ENCODE data around the gene CST9L.

DNA sequence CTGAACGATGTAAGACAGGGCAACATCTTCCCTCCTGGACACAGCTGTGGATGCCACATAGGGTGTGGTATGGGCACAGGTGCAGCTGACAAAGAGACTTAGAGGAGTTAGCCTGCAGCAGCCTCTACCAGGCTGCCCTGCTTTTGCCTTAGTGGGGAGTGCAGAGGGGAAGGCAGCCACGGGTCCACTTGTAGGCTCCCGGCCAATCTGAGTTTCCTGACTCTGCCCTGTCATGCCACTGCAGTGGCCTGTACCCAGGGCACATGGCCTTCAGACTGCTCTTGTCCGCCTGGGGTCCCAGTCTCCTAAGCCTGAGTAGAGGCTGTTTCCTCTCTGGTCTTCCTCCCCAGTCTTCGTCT lies 17.1 kb upstream of the CST9L start:
- TF ChIP-seq, protein P1, sequence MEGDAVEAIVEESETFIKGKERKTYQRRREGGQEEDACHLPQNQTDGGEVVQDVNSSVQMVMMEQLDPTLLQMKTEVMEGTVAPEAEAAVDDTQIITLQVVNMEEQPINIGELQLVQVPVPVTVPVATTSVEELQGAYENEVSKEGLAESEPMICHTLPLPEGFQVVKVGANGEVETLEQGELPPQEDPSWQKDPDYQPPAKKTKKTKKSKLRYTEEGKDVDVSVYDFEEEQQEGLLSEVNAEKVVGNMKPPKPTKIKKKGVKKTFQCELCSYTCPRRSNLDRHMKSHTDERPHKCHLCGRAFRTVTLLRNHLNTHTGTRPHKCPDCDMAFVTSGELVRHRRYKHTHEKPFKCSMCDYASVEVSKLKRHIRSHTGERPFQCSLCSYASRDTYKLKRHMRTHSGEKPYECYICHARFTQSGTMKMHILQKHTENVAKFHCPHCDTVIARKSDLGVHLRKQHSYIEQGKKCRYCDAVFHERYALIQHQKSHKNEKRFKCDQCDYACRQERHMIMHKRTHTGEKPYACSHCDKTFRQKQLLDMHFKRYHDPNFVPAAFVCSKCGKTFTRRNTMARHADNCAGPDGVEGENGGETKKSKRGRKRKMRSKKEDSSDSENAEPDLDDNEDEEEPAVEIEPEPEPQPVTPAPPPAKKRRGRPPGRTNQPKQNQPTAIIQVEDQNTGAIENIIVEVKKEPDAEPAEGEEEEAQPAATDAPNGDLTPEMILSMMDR (IDR thresholded peaks at IDR 0.05): no peak
- TF ChIP-seq, protein P2, sequence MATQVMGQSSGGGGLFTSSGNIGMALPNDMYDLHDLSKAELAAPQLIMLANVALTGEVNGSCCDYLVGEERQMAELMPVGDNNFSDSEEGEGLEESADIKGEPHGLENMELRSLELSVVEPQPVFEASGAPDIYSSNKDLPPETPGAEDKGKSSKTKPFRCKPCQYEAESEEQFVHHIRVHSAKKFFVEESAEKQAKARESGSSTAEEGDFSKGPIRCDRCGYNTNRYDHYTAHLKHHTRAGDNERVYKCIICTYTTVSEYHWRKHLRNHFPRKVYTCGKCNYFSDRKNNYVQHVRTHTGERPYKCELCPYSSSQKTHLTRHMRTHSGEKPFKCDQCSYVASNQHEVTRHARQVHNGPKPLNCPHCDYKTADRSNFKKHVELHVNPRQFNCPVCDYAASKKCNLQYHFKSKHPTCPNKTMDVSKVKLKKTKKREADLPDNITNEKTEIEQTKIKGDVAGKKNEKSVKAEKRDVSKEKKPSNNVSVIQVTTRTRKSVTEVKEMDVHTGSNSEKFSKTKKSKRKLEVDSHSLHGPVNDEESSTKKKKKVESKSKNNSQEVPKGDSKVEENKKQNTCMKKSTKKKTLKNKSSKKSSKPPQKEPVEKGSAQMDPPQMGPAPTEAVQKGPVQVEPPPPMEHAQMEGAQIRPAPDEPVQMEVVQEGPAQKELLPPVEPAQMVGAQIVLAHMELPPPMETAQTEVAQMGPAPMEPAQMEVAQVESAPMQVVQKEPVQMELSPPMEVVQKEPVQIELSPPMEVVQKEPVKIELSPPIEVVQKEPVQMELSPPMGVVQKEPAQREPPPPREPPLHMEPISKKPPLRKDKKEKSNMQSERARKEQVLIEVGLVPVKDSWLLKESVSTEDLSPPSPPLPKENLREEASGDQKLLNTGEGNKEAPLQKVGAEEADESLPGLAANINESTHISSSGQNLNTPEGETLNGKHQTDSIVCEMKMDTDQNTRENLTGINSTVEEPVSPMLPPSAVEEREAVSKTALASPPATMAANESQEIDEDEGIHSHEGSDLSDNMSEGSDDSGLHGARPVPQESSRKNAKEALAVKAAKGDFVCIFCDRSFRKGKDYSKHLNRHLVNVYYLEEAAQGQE (IDR thresholded peaks at IDR 0.05): no peak

Data from A549 (cell line).